NOMO-1 treated with dmso at 0.1 percent for 144 hours (cell line): ENCODE data around the gene DKK3.

Experiments used
- DNase-seq: peaks from one replicate; lab custom pipeline; 2025; ENCODE audit not compliant: unreplicated experiment; lab: John Stamatoyannopoulos, UW

The DKK3 gene

DNA sequence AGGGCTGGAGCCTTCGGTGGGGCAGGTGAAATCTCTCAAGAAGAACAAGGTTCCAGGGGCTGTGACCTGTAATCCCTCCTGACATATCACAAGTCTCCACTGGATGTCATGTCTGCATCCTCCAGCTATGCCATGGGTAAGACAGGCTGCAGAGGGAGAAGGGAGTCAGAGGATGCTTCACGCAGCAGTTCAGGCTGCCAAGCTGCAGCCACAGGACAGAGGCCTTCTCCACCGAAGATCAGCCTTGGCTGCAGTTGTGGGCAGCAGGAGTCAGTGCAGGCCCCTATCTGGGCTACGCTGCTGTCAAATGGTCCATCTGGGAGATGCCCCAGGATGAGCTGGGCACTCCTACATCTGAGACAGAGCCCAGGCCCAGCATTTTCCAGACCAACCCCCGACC is 25.0 kb downstream of the DKK3 start:
- no peak for DNase-seq

DNA sequence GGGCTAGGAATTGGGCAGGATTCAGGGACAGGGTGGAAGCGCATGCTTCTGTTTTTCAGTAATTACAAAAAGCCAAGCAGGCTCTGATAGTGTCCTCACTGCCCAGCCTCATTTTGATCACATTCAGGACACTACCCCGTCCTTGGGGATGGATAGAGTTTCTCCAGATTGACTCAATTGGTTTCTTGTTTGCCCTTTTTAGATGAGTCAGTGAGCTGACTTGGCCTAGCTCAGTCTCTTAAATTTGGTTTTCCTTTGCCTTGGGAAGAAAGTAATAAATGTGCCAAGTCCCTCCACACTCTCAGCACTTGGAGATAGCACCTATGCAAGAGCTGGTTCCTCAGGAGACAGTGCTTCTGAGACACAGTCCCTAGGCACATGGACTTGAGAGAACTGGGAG is 25.5 kb downstream of the DKK3 start:
- DNase-seq = no peak

DNA sequence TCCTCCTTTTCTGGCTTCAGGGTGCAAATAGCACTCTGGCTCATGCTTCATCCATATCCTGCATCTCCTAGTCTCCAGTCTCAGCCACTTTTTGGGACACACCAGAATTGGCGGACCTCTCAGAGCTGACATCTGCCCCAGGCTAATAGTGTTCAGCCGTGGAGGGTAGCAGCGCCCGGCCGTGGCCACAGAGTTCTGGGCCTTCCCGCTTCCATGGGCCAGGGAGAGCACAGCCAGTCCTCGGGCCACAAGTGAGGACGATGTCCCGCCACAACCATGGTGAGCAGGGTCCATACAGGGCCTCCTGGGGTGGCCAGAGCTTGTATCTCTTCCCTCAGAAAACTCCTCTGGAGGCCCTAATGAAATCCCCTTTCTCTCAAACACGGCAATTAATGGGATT is 26.0 kb downstream of the DKK3 start:
- no peak for DNase-seq

GRCh38 chr11:11981840-11982239 is 26.6 kb downstream of the DKK3 start:
- no peak for DNase-seq

DNA sequence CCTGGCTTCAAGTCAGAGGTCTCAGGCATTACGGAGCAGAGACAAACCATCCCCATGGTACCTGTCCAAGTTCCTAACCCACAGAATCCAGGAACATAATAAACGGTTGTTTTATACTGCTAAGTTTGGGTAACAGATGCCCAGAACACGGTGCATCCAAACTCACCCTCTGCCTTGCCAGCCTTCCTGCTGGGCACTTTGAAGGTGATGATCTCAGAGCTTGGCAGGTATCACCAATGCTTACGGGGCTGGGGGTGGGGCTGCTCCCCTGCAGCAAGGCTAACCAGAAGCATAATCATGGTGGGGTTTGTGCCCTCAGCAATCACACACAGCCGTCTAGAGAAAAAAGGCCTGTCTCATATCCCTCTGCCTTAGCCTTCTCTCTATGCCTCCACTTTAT is 27.1 kb downstream of the DKK3 start:
- no peak for DNase-seq

DNA sequence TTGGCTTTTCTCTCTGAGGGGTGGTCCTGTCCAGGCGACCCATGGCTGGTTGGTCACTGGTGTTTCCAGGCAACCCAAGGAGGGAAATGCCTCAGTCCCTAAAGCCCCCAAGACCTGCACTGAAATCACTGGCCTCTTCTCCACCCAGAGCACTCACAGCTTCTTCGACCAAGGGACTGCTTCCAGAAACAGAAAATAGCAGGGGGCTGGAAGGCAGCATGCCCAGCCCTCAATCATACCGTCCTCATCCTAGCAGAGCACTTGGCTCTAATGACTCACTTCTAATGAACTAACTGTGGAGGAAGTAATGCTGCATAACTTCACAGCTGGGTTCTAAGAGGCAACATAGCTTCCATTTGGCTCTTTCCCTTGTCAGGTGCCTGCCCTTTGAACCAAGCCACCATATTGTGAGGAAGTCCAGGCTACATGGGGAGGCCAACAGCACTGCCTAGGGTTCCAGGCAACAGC is 27.6 kb downstream of the DKK3 start:
- DNase-seq = no peak

- DNase-seq = no peak
Observed at GRCh38 chr11:11980200-11980599, 28.2 kb downstream of the DKK3 start.

GRCh38 chr11:11979488-11980117 is 28.8 kb downstream of the DKK3 start:
- no peak for DNase-seq

DNA sequence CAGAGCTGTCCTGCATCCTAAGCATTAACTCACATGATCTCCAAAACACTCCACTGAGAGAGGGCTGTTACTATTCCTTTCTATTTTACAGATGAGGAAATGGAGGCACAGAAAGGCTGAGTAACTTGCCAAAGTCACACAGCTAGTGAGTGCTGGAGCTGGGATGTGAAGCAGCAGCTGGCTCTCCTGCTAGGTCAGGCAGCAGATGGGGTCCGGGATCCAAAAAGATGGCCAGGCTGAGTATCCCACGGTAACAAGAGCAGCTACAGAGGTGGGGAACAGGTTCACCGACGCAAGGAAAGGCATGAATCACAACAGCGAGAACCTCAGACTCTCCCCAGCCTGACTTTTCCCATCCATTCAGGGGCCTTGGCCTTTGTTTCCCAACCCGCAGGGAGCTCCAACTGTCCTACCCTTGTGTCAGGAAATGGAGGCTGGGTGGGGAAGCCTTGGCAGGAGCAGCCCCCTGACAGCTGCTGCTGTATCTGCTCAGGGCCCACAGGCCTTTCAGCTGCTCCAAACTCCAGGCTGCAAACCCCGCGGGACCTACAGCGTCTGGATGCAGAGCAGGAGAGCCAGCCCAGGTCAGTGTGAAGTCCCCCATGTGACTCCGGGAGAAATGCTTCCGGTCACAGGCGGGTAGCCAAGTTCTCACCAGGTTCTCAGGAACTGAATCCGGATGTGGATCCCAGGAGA is 29.5 kb downstream of the DKK3 start:
- DNase-seq = no peak

- DNase-seq = no peak
Observed at GRCh38 chr11:11978098-11978637, 30.3 kb downstream of the DKK3 start.

DNA sequence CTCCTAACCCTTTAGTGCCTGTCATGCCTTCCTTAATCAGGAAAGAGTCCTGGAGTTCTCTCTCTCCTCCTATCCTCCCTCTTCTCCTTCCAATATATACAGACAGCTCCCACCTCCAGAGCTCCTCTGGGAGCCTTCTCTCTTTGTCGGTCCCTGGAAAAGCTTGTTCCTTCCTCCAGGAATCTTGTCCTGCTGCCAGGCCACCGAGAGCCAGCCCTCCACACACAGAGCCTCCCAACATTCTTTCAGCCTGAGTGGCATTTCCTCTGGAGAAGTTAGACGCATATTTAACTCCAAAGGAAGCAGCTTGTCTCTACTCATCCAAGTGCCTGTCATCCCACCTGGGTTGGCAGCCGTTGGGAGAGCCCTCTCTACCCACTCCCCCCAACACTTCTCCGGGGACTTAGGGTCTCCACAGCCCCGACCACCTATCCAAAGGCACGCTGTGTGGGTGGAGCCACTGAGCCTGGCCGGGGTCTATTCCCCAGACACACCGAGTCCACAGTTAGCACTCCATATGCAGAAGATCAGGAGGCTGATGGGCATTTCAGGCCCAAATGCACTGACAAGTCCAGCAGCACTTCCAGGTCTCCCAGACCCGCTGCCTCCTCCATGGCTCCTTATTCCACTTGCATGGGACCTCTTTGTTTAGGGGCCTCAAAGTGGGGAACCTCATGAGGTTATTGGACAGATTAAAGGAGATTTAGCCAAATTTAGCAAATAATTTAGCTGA is 31.1 kb downstream of the DKK3 start:
- DNase-seq = no peak

DNA sequence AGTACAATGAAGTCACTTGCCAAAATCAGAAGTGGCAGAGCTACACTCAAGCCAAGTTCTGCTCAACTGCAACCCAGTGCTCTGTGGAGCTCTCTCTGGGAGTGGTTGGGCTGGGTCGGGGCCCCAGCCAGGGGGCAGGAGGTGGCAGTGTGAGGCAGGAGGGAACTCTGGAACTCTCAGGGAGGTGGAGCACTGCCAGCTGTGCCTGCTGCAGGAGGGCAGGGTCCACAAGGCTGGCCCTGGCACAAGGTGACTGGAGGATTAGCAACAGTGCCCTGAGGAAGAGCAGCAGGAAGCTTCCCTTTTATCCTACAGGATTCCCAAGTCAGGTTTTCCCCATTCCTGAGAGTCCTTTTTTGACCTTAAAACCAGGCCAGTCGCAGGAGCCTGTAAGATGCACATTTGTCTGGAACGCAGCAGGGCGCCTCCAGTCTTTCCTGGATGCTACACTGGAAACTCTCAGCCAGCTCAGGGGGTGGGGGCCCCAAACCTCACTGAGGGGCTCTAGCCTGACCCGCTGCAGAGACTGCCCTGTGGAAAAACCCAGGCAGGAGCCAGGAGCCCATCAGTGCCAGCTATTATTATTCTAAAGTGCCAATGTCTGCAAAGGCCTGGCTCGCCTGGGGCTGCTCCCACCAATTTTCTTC is 31.8 kb downstream of the DKK3 start:
- no peak for DNase-seq

DNA sequence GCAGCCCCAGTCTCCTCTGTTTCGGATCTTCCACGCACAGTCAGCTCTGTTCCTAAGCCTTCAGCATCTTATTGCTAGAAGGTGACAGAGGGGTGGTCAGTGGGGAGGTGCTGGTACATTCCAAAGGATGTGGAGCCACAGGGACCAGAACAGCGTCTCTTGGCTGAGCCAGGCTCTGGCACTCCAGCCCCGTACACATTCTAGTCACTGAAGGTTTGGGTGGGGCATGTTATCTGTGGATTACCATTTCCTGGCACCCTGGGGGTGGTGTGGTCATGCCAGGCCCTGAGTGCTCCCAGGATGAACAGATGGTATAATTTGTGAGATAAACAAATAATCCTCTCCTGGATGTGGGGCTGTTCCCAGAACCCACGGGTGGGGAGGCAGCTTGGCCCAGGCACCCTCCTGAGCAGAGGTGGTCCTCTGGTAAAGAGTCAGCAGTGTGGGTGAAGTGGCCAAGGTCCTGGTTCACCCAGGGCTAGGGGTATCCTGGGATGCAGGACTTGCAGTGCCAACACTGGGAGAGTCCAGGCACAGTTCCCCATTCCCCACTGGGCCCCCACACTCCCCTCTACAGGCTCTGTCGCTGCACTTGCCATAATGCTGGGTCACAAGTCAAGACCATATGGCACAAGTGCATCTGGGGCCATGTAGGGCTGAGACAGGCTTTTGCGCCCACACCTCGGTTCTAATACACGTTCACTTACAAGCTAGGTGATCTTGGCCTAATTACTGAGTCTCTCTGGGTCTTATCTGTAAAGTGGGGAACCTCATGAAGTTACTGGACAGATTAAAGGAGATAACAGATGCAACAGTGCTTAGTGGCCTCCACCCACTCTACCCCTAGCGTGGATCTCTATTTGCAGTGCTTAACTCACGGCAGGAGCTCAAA is 33.0 kb downstream of the DKK3 start:
- no peak for DNase-seq

DNA sequence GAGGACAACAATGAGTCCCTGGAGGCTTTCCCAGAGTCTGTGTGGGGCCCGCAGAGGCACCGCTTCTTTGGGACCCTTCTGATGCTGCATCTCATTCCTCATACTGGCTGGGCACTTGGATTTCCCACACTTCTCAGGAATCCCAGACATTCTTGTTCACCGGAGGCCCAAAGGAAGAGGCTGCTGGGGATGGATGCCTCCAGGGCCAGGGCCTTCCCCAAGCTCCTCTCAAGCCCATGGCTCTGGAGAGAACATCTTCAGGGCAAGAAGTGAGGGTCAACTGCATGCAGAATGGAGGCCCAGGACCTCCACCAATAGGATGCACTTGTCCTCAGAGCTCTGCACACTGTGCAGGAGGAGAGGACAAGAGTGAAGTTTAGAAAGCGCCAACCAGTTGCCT is 34.6 kb downstream of the DKK3 start:
- no peak for DNase-seq

- DNase-seq = no peak
Observed at GRCh38 chr11:11973361-11973800, 35.0 kb downstream of the DKK3 start.

- DNase-seq = no peak
Observed at GRCh38 chr11:11972730-11973341, 35.6 kb downstream of the DKK3 start.

- no peak for DNase-seq
Observed at GRCh38 chr11:11971906-11972547, 36.4 kb downstream of the DKK3 start.

- no peak for DNase-seq
Observed at GRCh38 chr11:11970556-11970955, 37.9 kb downstream of the DKK3 start.
